K562 (cell line): Measurements from ENCODE around the gene LTA4H. TPM values are rescaled to one million over a fixed set of nuclear protein-coding genes. Genes with fewer than 3 reads are reported as not detected.
A peak's percentile ranks its signal among the peaks of the same experiment; 100 is the strongest.

Source experiments
- ATF3 ChIP-seq, 2 experiments: fragments of 450-650 bp in 1 of 2; sonication (generic) in 1 of 2; formaldehyde crosslinking in 1 of 2; IDR thresholded peaks in 1 of 2; conservative IDR thresholded peaks in 1 of 2; 2 replicates each; pipeline versions ENCODE4 v1.6.1 to v1.8.1; 2016 to 2023; ENCODE audit warnings: mild to moderate bottlenecking in 2 of 2, moderate library complexity in 2 of 2, inconsistent platforms in 1 of 2, missing genetic modification reagents in 1 of 2
- C11orf30 ChIP-seq: fragments of 450-650 bp; IDR thresholded peaks from 2 replicates; pipeline ENCODE4 v1.6.1; 2016; ENCODE audit warnings: low read depth, mild to moderate bottlenecking
- CEBPG ChIP-seq, 3 experiments: fragments of 200-800 bp in 1 of 3; sonication (Bioruptor generic) in 1 of 3; sonication (generic) in 1 of 3; formaldehyde crosslinking in 1 of 3; IDR thresholded peaks in 2 of 3; conservative IDR thresholded peaks in 1 of 3; 2 replicates each; pipeline versions ENCODE4 v1.6.1 to v1.8.0; 2016 to 2022; ENCODE audit warnings: missing compliant biosample characterization in 2 of 3, missing genetic modification characterization in 2 of 3, mild to moderate bottlenecking in 1 of 3, missing genetic modification reagents in 1 of 3
- ETS2 ChIP-seq: IDR thresholded peaks from 2 replicates; pipeline ENCODE4 v1.6.1; 2016; ENCODE audit warnings: borderline replicate concordance, missing genetic modification characterization, mild to moderate bottlenecking, moderate library complexity, missing compliant biosample characterization; ENCODE audit not compliant: poor library complexity, severe bottlenecking
- EZH2 ChIP-seq: IDR thresholded peaks from 2 replicates; pipeline ENCODE4 v1.6.1; 2012; ENCODE audit warnings: low read depth, mild to moderate bottlenecking, inconsistent platforms, low read length, borderline replicate concordance
- JUND ChIP-seq, 2 experiments: IDR thresholded peaks; 2 replicates in 1 of 2; 3 replicates in 1 of 2; pipeline ENCODE4 v1.6.1; 2011; ENCODE audit warnings: borderline replicate concordance in 2 of 2, low read depth in 2 of 2, low read length in 2 of 2, improper control_type of control experiment in 1 of 2, missing biosample characterization in 1 of 2, missing genetic modification characterization in 1 of 2, missing genetic modification reagents in 1 of 2
- MBD2 ChIP-seq: sonication (generic); IDR thresholded peaks from 2 replicates; pipeline ENCODE4 v1.6.1; 2016; ENCODE audit warnings: low read depth, borderline replicate concordance
- ZNF253 ChIP-seq: fragments of 250-450 bp; sonication (Bioruptor Pico); conservative IDR thresholded peaks from 2 replicates; pipeline ENCODE4 v1.6.1; 2021; ENCODE audit warnings: mild to moderate bottlenecking
- ZNF695 ChIP-seq: fragments of 450-650 bp; formaldehyde crosslinking; IDR thresholded peaks from 2 replicates; pipeline ENCODE4 v1.4.0; 2020; ENCODE audit warnings: mild to moderate bottlenecking, moderate library complexity
- polyA plus RNA-seq, 8 experiments: library from polyadenylated mRNA; depleted of rRNA in 4 of 8; stranded (reverse) in 5 of 8; unstranded in 3 of 8; fragments of >200 nt; fragmentation: Nextera tagmentation in 2 of 8; fragmentation: Illumina TruSeq in 1 of 8; extraction: Ambion mirVana in 2 of 8; extraction: Trizol in 1 of 8; gene quantifications; 2 replicates each; pipeline versions ENCODE4 v1.2.1 to v1.2.3, GENCODE V29; 2011 to 2014; ENCODE audit warnings: inconsistent platforms in 1 of 8, missing spikeins in 1 of 8
- total RNA-seq, 7 experiments: library from RNA; depleted of rRNA in 6 of 7; stranded (reverse); fragments of >200 nt in 6 of 7; fragmentation: Illumina TruSeq in 2 of 7; extraction: Trizol in 2 of 7; gene quantifications; 2 replicates each; pipeline versions ENCODE4 v1.2.1 to v1.2.3, GENCODE V29; 2011 to 2021; ENCODE audit warnings: low replicate concordance in 1 of 7
- TF ChIP-seq, protein P1 (sequence below): fragments of 250-450 bp; sonication (Bioruptor Pico); IDR thresholded peaks from 2 replicates; pipeline ENCODE4 v1.8.0; 2022; ENCODE audit warnings: inconsistent platforms

The LTA4H gene
- total and polyA plus RNA-seq, 9 of the 15 experiments (the other 6 are each of a cell fraction or from before 2014, with no cell fraction given) = 25.2 to 58.1 (median 40.5) TPM

GRCh38 chr12:96044017-96044942, 8.9 kb upstream of the LTA4H start (continued):
- TF ChIP-seq, protein P1, sequence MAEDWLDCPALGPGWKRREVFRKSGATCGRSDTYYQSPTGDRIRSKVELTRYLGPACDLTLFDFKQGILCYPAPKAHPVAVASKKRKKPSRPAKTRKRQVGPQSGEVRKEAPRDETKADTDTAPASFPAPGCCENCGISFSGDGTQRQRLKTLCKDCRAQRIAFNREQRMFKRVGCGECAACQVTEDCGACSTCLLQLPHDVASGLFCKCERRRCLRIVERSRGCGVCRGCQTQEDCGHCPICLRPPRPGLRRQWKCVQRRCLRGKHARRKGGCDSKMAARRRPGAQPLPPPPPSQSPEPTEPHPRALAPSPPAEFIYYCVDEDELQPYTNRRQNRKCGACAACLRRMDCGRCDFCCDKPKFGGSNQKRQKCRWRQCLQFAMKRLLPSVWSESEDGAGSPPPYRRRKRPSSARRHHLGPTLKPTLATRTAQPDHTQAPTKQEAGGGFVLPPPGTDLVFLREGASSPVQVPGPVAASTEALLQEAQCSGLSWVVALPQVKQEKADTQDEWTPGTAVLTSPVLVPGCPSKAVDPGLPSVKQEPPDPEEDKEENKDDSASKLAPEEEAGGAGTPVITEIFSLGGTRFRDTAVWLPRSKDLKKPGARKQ = no peak
- TF ChIP-seq C11orf30 = peak; percentile 48; the same call in 1 of the 2 replicates
- TF ChIP-seq ZNF253 = no peak
- no peak for TF ChIP-seq EZH2
- TF ChIP-seq ETS2 (tag) = no peak
- TF ChIP-seq JUND (IDR thresholded peaks at IDR 0.05; ENCODE audit: borderline replicate concordance, low read depth, low read length) = peak; percentile 64; the same call in 1 of the 2 replicates
- no peak for TF ChIP-seq JUND (tag; IDR thresholded peaks at IDR 0.05; ENCODE audit: borderline replicate concordance, low read depth, low read length)
- TF ChIP-seq CEBPG (CRISPR knock-in tag; IDR thresholded peaks at IDR 0.05) = no peak
- TF ChIP-seq CEBPG (tag; conservative IDR thresholded peaks at IDR 0.05 in 1 of 2, IDR thresholded peaks at IDR 0.05 in 1 of 2) = 0 out of 4 replicates have a peak, but pooled peaks of 1 of the 2 experiments have one; percentile 52
- peak; percentile 83 for TF ChIP-seq ATF3 (IDR thresholded peaks at IDR 0.05)
- TF ChIP-seq ATF3 (CRISPR knock-in tag; conservative IDR thresholded peaks at IDR 0.05) = no peak
- no peak for TF ChIP-seq ZNF695 (CRISPR knock-in tag)
- no peak for TF ChIP-seq MBD2
- TF ChIP-seq, all 486 proteins: peak for 6
